HG03432 (cell line): ENCODE results near the gene ROCK1.
"Not testable (repeated sequence)": the region's sequence is repeated elsewhere in the genome, so short reads cannot be mapped to it uniquely, and the experiment has no call there.

Experiments
- ATAC-seq: cut with Tn5 transposase; IDR thresholded peaks from one replicate; pipeline ENCODE4 v1.9.1; 2021; ENCODE audit warnings: mild to moderate bottlenecking, moderate library complexity; ENCODE audit not compliant: unreplicated experiment

Gene ROCK1

GRCh38 chr18:21056545-21056944 is 55.1 kb downstream of the ROCK1 start:
- no peak for ATAC-seq

- ATAC-seq, result peak; percentile 41
Observed at GRCh38 chr18:21054252-21054821, 57.3 kb downstream of the ROCK1 start.

GRCh38 chr18:21053127-21053526 is 58.5 kb downstream of the ROCK1 start:
- ATAC-seq, result no peak

GRCh38 chr18:21052385-21052784 is 59.2 kb downstream of the ROCK1 start:
- no peak for ATAC-seq

DNA sequence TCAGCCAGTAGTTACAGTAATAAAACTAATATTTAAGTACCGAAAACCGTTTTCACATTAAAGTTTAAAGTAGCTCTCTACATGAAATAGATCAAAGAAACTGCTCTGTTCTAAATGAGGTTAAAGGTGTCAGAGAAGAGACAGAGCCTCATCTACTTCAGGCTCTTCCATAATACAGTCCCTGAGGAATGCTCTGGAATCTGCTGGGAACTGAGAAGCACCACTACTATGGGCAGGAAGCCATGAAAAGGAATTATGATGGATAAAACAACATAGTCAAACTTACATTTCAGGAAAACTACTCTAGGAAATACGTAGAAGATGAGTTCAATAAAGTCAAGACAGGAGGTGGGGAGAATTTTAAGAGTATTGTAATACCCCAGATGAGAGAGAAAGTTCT is 60.0 kb downstream of the ROCK1 start:
- no peak for ATAC-seq

- ATAC-seq, result no peak
Observed at GRCh38 chr18:21049306-21049705, 62.3 kb downstream of the ROCK1 start.

GRCh38 chr18:21047126-21047525 is 64.5 kb downstream of the ROCK1 start:
- ATAC-seq, result no peak

- no peak for ATAC-seq
Observed at GRCh38 chr18:21040466-21040865, 71.1 kb downstream of the ROCK1 start.

- no peak for ATAC-seq
Observed at GRCh38 chr18:21038201-21038600, 73.4 kb downstream of the ROCK1 start.

DNA sequence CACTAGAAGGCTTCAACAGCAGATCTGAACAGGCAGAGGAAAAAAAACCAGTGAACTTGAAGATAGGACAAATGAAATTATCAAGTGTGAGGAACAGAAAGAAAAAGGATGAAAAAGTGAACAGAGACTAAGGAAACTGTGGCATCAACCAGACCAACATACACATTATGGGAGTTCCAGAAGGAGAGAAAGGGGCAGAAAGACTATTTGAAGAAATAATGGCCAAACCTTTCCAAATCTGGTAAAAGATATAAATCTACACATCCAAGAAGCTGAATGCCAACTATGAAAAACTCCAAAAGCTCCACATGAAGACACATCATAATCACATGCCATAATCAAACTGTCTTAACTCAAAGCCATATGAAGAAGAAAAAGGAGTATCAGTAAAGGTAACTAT is 79.8 kb downstream of the ROCK1 start:
- ATAC-seq, result no peak

DNA sequence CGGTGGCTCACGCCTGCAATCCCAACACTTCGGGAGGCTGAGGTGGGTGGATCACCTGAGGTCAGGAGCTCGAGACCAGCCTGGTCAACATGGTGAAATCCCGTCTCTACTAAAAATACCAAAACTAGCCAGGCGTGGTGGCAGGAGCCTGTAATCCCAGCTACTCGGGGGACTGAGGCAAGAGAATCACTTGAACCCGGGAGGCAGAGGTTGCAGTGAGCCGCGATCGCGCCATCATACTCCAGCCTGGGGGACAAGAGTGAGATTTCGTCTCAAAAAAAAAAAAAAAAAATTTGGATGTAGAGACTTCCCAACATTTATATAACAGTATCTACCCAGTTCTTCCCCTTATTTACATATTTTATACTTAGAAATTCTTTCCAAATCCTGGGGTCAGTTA is 93.4 kb downstream of the ROCK1 start:
- ATAC-seq, result not testable (repeated sequence)

- ATAC-seq, result no peak
Observed at GRCh38 chr18:21012308-21012707, 99.3 kb downstream of the ROCK1 start.

GRCh38 chr18:21004726-21005125 is 106.9 kb downstream of the ROCK1 start:
- no peak for ATAC-seq

GRCh38 chr18:21000667-21001066 is 110.9 kb downstream of the ROCK1 start:
- no peak for ATAC-seq

DNA sequence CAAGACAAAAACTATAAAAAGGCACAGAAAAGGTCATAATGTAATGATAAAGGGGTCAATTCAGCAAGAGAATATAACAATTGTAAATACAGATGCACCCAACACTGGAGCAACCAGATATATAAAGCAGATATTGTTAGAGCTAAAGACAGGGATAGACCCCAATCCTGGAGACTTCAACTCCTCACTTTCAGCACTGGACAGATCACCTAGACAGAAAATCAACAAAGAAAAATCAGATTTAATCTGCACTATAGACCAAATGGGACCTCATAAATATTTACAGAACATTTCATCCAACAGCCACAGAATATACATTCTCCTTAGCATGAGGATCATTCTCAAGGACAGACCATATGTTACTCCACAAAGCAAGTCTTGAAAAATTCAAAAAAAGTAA is 114.2 kb downstream of the ROCK1 start:
- no peak for ATAC-seq

GRCh38 chr18:20996418-20996817 is 115.2 kb downstream of the ROCK1 start:
- no peak for ATAC-seq

DNA sequence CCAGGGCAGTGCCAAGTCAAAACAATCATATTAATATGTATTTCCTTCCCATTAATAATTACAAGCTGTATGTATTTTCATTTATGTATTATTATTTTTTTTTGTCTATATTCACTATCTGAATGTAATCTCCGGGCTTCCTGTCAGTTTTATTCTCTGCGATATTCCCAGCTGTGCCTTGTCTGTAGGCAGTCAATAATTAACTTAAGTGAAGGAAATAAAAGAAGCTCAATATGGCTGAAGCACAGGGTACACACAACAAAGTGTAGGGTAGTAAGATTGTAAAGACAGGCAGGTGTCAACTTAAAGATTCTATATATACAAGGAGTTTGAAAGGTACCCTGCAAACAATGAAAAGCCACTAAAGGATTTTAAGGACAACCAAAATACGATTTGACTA is 122.9 kb downstream of the ROCK1 start:
- no peak for ATAC-seq

GRCh38 chr18:20975077-20975476 is 136.5 kb downstream of the ROCK1 start:
- ATAC-seq, result no peak

DNA sequence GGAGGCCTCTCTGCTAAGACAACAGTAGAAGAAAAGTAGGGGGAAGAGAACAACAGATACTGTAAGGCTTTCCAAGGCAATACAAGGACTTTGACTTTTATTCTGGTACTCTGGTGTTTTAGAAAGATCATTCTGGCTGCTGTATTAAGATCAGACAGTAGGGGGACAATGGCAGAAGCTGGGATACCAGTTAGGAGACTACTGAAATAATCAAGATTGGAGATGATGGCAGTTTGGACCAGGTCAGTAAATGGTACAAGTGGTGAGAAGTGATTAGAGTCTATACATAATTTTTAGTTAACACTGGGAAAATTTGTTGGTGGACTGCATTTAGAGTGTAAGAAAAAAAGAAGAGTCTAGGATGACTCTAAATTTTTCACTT is 139.7 kb downstream of the ROCK1 start:
- ATAC-seq, result peak; percentile 63

- no peak for ATAC-seq
Observed at GRCh38 chr18:20966795-20967194, 144.8 kb downstream of the ROCK1 start.

GRCh38 chr18:20963027-20963426 is 148.6 kb downstream of the ROCK1 start:
- no peak for ATAC-seq

- ATAC-seq, result no peak
Observed at GRCh38 chr18:20960735-20961134, 150.9 kb downstream of the ROCK1 start.

DNA sequence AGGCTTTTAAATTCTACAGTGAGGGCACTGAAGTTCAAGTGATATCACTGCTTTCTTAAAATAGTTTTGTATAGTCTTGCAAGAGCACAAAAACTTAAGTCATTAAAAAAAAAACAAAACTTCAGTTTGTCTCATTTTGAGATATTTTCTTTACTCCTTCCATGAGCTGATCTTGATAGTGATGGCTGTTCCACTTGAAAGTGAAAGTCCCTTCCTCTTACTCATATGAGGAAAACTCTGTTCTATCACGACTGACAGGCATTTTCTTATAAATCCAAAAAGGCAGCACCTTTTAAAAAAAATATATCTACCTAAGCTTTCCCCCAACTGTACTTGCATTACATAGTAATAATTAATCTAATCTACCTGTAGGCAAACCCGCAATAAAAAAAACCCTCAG is 160.8 kb downstream of the ROCK1 start:
- ATAC-seq, result peak; percentile 50
